Right lobe of liver (tissue), 4 donors: ENCODE results near the gene MYH9.

ENCODE experiments used
- POLR2A ChIP-seq: fragments of 450-650 bp; IDR thresholded peaks from one replicate; pipeline ENCODE4 v1.6.1; 2017; ENCODE audit warnings: antibody characterized with exemption, mild to moderate bottlenecking
- TF ChIP-seq, protein P1 (sequence below), 4 donors: fragments of 200-600 bp in 3 of 4; fragments of 450-650 bp in 1 of 4; IDR thresholded peaks; one replicate each; pipeline versions ENCODE4 v1.5.1 to v1.8.0; 2016 to 2022; ENCODE audit warnings: antibody characterized with exemption in 4 of 4, mild to moderate bottlenecking in 2 of 4
- donor health status: DM: no; HTN: no; CAD: no.
- donor health status: DM: no; HTN: no; CAD: no.
- donor health status: DM: no; HTN: yes; CAD: no.

DNA sequence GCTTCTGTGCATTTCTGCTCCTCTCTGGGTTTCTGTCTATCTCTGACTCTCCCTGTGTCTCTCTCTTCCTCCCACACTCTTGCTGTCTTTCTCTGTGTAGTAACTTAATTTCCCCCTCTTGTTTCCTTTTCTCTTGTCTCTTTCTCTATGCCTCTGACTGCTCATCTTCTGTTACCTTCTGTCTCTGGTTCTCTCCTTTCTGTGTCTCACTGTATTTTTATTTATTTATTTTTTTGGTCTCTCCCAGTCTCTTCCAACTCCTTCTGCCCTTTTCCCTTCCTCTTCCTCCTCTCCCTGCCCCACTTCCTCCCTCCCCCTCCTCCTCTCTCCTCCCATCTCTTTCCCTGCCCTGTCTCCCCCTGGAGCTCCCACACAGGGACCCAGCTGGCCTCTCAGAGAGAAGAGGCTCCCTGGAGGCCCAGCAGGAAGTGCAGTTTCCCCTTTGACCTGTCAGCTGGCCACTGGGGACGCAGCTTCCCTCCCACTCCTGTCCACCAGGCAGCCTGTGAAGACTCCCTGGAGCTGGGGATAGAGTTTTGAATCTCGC lies 38.3 kb upstream of the MYH9 start:
- TF ChIP-seq, protein P1, sequence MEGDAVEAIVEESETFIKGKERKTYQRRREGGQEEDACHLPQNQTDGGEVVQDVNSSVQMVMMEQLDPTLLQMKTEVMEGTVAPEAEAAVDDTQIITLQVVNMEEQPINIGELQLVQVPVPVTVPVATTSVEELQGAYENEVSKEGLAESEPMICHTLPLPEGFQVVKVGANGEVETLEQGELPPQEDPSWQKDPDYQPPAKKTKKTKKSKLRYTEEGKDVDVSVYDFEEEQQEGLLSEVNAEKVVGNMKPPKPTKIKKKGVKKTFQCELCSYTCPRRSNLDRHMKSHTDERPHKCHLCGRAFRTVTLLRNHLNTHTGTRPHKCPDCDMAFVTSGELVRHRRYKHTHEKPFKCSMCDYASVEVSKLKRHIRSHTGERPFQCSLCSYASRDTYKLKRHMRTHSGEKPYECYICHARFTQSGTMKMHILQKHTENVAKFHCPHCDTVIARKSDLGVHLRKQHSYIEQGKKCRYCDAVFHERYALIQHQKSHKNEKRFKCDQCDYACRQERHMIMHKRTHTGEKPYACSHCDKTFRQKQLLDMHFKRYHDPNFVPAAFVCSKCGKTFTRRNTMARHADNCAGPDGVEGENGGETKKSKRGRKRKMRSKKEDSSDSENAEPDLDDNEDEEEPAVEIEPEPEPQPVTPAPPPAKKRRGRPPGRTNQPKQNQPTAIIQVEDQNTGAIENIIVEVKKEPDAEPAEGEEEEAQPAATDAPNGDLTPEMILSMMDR (IDR thresholded peaks at IDR 0.05), result no peak
- no peak for TF ChIP-seq POLR2A
